HepG2 (cell line): ENCODE measurements around the gene MTA1. TPM values are rescaled to one million over a fixed set of nuclear protein-coding genes. Genes with fewer than 3 reads are reported as not detected.

Experiments
- ATAC-seq: fragments of 200-7000 bp; cut with Tn5 transposase; 3 replicates; pipeline ENCODE4 v1.9.1; 2020; ENCODE audit warnings: mild to moderate bottlenecking, moderate library complexity
- BruUV-seq: library from RNA; stranded (reverse); fragments of 400-500 nt; replicated peaks from 2 replicates; lab custom pipeline; 2021; lab: Mats Ljungman, UMichigan
- CTCF ChIA-PET: fragments of 300-600 bp; formaldehyde crosslinking; extraction: SDS; loops from one replicate; lab custom pipeline; 2021; ENCODE audit warnings: low total read pairs, inconsistent platforms, low intra/inter-chr PET ratio; lab: Yijun Ruan, JAX
- POLR2A ChIA-PET: fragments of 350-600 bp; sonication (Branson Sonifier 250); formaldehyde crosslinking; loops from one replicate; lab custom pipeline; 2020; ENCODE audit warnings: antibody characterized with exemption, inconsistent platforms; lab: Yijun Ruan, JAX
- DNase-seq: peaks from one replicate; pipeline ENCODE4 v3.0.0-alpha.2; 2015; ENCODE audit warnings: low spot score
- FAIRE-seq: peaks from 3 replicates; lab custom pipeline; 2011; peaks lifted over from hg19 to GRCh38; lab: Jason Lieb, UNC
- H2AFZ ChIP-seq: one replicate; pipeline ENCODE4 v1.6.1; 2011; ENCODE audit warnings: low read length, inconsistent platforms
- H3K27ac ChIP-seq: fragments of 300-600 bp; 3 replicates; pipeline ENCODE4 v1.8.0; 2011; ENCODE audit warnings: mixed run types, mild to moderate bottlenecking, mixed read lengths, low read length, inconsistent platforms; ENCODE audit not compliant: insufficient read depth; ENCODE audit errors: extremely low read length
- H3K27me3 ChIP-seq, 2 experiments: fragments of 200-600 bp in 1 of 2; 2 replicates in 1 of 2; 3 replicates in 1 of 2; pipeline versions ENCODE4 v1.6.0 to v1.8.0; 2011; ENCODE audit warnings: low read length in 2 of 2, mild to moderate bottlenecking in 2 of 2, moderate library complexity in 2 of 2, inconsistent platforms in 1 of 2; ENCODE audit not compliant: insufficient read depth in 2 of 2, control insufficient read depth in 1 of 2
- H3K36me3 ChIP-seq, 2 experiments: fragments of 200-600 bp in 1 of 2; replicated peaks in 1 of 2; 2 replicates in 1 of 2; 3 replicates in 1 of 2; pipeline versions ENCODE4 v1.5.1 to v1.8.0; 2011; ENCODE audit warnings: low read length in 2 of 2, inconsistent platforms in 1 of 2; ENCODE audit not compliant: insufficient read depth in 2 of 2, control insufficient read depth in 1 of 2
- H3K4me1 ChIP-seq: 2 replicates; pipeline ENCODE4 v1.5.1; 2012; ENCODE audit warnings: low read length, inconsistent platforms; ENCODE audit not compliant: insufficient read depth
- H3K4me2 ChIP-seq: 2 replicates; pipeline ENCODE4 v1.6.0; 2011; ENCODE audit warnings: low read depth, low read length, inconsistent platforms
- H3K4me3 ChIP-seq, 3 experiments: fragments of 200-600 bp in 1 of 3; sonication (generic), shearing (Covaris generic) in 1 of 3; replicated peaks in 1 of 3; 2 replicates each; pipeline ENCODE4 v1.5.1; 2011 to 2016; ENCODE audit warnings: low read length in 3 of 3, inconsistent platforms in 2 of 3, low read depth in 2 of 3, mild to moderate bottlenecking in 2 of 3, control low read depth in 1 of 3, mixed read lengths in 1 of 3; ENCODE audit not compliant: insufficient read depth in 1 of 3
- H3K79me2 ChIP-seq: one replicate; pipeline ENCODE4 v1.6.1; 2011; ENCODE audit warnings: low read length, inconsistent platforms; ENCODE audit not compliant: insufficient read depth
- H3K9ac ChIP-seq: 2 replicates; pipeline ENCODE4 v1.6.0; 2011; ENCODE audit warnings: mild to moderate bottlenecking, low read depth, low read length, inconsistent platforms; ENCODE audit not compliant: insufficient read depth
- H3K9me3 ChIP-seq: 2 replicates; pipeline ENCODE4 v1.5.1; 2012; ENCODE audit warnings: mild to moderate bottlenecking, low read length
- H4K20me1 ChIP-seq: 2 replicates; pipeline ENCODE4 v1.6.0; 2011; ENCODE audit warnings: inconsistent platforms, mild to moderate bottlenecking, low read length, moderate library complexity; ENCODE audit not compliant: insufficient read depth
- ATF7-NPFF ChIP-seq: sonication (generic); formaldehyde crosslinking; IDR thresholded peaks from 2 replicates; pipeline ENCODE4 v1.8.1; 2023; ENCODE audit warnings: mild to moderate bottlenecking, low read depth, missing genetic modification reagents, moderate library complexity
- CHD4 ChIP-seq: fragments of 200-600 bp; sonication (generic); IDR thresholded peaks from 2 replicates; pipeline ENCODE4 v1.7.0; 2017; ENCODE audit warnings: mild to moderate bottlenecking, low read length, borderline replicate concordance
- DBP ChIP-seq: sonication (generic); formaldehyde crosslinking; IDR thresholded peaks from 2 replicates; pipeline ENCODE4 v1.4.0; 2020; ENCODE audit warnings: missing genetic modification reagents; ENCODE audit errors: not compliant biosample characterization
- POLR2AphosphoS2 ChIP-seq: IDR thresholded peaks from 2 replicates; pipeline ENCODE4 v1.6.1; 2011; ENCODE audit warnings: low read depth, low read length, improper control_type of control experiment
- RFXAP ChIP-seq: sonication (generic); formaldehyde crosslinking; IDR thresholded peaks from 2 replicates; pipeline ENCODE4 v1.4.0; 2020; ENCODE audit warnings: missing genetic modification reagents, borderline replicate concordance
- SCMH1 ChIP-seq: sonication (generic); formaldehyde crosslinking; IDR thresholded peaks from 2 replicates; pipeline ENCODE4 v1.9.0; 2021; ENCODE audit warnings: missing genetic modification reagents, mild to moderate bottlenecking, borderline replicate concordance
- WGBS: methylation state at CpG from one replicate; pipeline ENCODE4 v1.1.6; 2017; ENCODE audit warnings: low lambda C conversion rate; 5-methylcytosine and 5-hydroxymethylcytosine counted together
- in situ Hi-C: cut with HindIII; loops from 2 replicates; pipeline ENCODE4 v1.10.0; 2017; ENCODE audit warnings: low pct_unique_long_range_greater_than_20kb; ENCODE audit not compliant: extremely low pct_ligation_motif_present
- intact Hi-C: fragments of 100-400 bp; cut with micrococcal nuclease; formaldehyde crosslinking; loops from one replicate; pipeline ENCODE4 v1.10.0; 2022; ENCODE audit not compliant: unreplicated experiment
- polyA plus RNA-seq, 8 experiments: library from polyadenylated mRNA; depleted of rRNA in 3 of 8; stranded (reverse) in 7 of 8; unstranded in 1 of 8; fragments of >200 nt; fragmentation: Illumina TruSeq in 4 of 8; extraction: Trizol in 4 of 8; gene quantifications; 2 replicates each; pipeline versions ENCODE4 v1.2.1 to v1.2.3, GENCODE V29; 2011 to 2016; ENCODE audit warnings: low read depth in 4 of 8, missing spikeins in 1 of 8, mixed read lengths in 1 of 8; ENCODE audit not compliant: insufficient read depth in 1 of 8
- total RNA-seq, 5 experiments: library from RNA; depleted of rRNA; stranded (reverse); fragments of >200 nt; fragmentation: Illumina TruSeq; extraction: Trizol; gene quantifications; 2 replicates each; pipeline ENCODE4 v1.2.3, GENCODE V29; 2016; ENCODE audit warnings: low read depth in 1 of 5

Gene MTA1
- total and polyA plus RNA-seq, 2 of the 13 experiments (the other 11 are each of a cell fraction or from before 2014, with no cell fraction given), result 35.2 to 85.8 TPM

- in situ Hi-C loops (no loop called here), intact Hi-C loops (no loop called here)
- ChIA-PET CTCF (no interaction called here), POLR2A (no interaction called here)
- DNase-seq (no peak), FAIRE-seq (no peak), ATAC-seq (no peak)
- H3K9me3 ChIP-seq, result no peaks in the 10 kb centered on the region
- BruUV-seq, result no TSS peak
- no peaks in the 10 kb centered on the region for H4K20me1 ChIP-seq
- TF ChIP-seq POLR2AphosphoS2, result no peak
- H3K79me2 ChIP-seq, result no peaks in the 10 kb centered on the region
- no peak overlapping the region for H2AFZ ChIP-seq
- H3K4me3 ChIP-seq, result no peak overlapping the region
- no peak overlapping the region for H3K27ac ChIP-seq
- no peaks in the 10 kb centered on the region for H3K36me3 ChIP-seq
- H3K4me2 ChIP-seq, result no peak overlapping the region
- H3K4me1 ChIP-seq, result peaks cover 29% of the 10 kb centered on the region
- peaks cover 5 to 63% of the 10 kb centered on the region in 2 experiments; a peak in 4 of 5 replicates for H3K27me3 ChIP-seq
- 30% methylated on average over 12 of the region's 12 CpGs for WGBS
- H3K9ac ChIP-seq, result no peak overlapping the region
These were observed 89.0 kb downstream of the MTA1 start for GRCh38 chr14:105508601-105509000.

DNA sequence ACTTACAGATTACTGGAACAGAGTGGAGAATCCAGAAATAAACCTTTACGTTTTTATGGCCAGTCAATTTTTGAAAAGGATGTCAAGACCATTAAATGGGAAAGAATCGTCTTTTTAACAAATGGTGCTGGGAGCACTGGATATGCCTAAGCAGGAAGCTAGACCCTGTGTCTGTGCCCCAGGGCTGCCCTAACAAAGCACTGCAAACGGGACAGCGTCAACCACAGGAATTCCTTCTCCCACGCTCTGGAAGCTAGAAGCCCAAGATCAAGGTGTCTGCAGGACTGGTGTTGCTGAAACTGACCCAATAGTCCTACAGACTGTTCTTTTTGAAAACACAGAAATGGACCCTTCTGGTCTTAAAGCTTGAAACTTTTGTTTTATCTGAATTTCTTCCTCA, 97.5 kb downstream of the MTA1 start:
- H4K20me1 ChIP-seq, result no peaks in the 10 kb centered on the region
- no peak overlapping the region for H3K4me2 ChIP-seq
- no peaks in the 10 kb centered on the region for H3K36me3 ChIP-seq
- in situ Hi-C loops (no loop called here), intact Hi-C loops (no loop called here)
- FAIRE-seq (no peak), ATAC-seq (no peak), DNase-seq (no peak)
- H3K4me1 ChIP-seq, result peaks cover 10% of the 10 kb centered on the region
- ChIA-PET POLR2A (no interaction called here), CTCF (no interaction called here)
- no TSS peak for BruUV-seq
- no peaks in the 10 kb centered on the region for H3K79me2 ChIP-seq
- H3K27ac ChIP-seq, result no peak overlapping the region
- no peak overlapping the region for H3K9ac ChIP-seq
- H3K4me3 ChIP-seq, result no peak overlapping the region
- H3K27me3 ChIP-seq, result peaks cover 2 to 59% of the 10 kb centered on the region in 2 experiments; a peak in 3 of 5 replicates
- H2AFZ ChIP-seq, result no peak overlapping the region
- WGBS, result 41% methylated on average over 5 of the region's 5 CpGs
- no peaks in the 10 kb centered on the region for H3K9me3 ChIP-seq
- TF ChIP-seq DBP (CRISPR knock-in tag) (no peak), SCMH1 (no peak), ATF7-NPFF (no peak), RFXAP (CRISPR knock-in tag) (no peak), CHD4 (no peak)
- TF ChIP-seq, all 625 proteins: peak for 0
